NT2/D1 (cell line): ENCODE data around the gene ZNF280C.
A peak's percentile ranks its signal among the peaks of the same experiment; 100 is the strongest.

ENCODE experiments used
- DNase-seq: peaks from one replicate; pipeline ENCODE4 v3.0.0-alpha.2; 2011; ENCODE audit warnings: low read depth, low spot score
- H3K27me3 ChIP-seq: 2 replicates; pipeline ENCODE4 v1.6.0; 2011; ENCODE audit warnings: mild to moderate bottlenecking; ENCODE audit not compliant: insufficient read length, insufficient read depth
- H3K36me3 ChIP-seq: 2 replicates; pipeline ENCODE4 v1.6.1; 2011; ENCODE audit warnings: mild to moderate bottlenecking, low read length, mixed read lengths; ENCODE audit not compliant: insufficient read depth, insufficient read length
- H3K4me1 ChIP-seq: 2 replicates; pipeline ENCODE4 v1.5.1; 2011; ENCODE audit not compliant: insufficient read depth, insufficient read length
- H3K4me3 ChIP-seq: 2 replicates; pipeline ENCODE4 v1.5.1; 2011; ENCODE audit warnings: low read depth; ENCODE audit not compliant: insufficient read length
- H3K9ac ChIP-seq: 2 replicates; pipeline ENCODE4 v1.6.0; 2011; ENCODE audit warnings: low read depth; ENCODE audit not compliant: insufficient read length
- H3K9me3 ChIP-seq: 2 replicates; pipeline ENCODE4 v1.5.1; 2011; ENCODE audit warnings: mild to moderate bottlenecking, low read length; ENCODE audit not compliant: insufficient read depth
- SUZ12 ChIP-seq: IDR thresholded peaks from 2 replicates; pipeline ENCODE4 v1.6.1; 2011; ENCODE audit not compliant: insufficient read length, insufficient read depth; ENCODE audit errors: extremely low read depth
- YY1 ChIP-seq: IDR thresholded peaks from 2 replicates; pipeline ENCODE4 v1.6.1; 2011; ENCODE audit not compliant: insufficient read length, insufficient read depth
- ZNF274 ChIP-seq: IDR thresholded peaks from 2 replicates; pipeline ENCODE4 v1.6.1; 2011; ENCODE audit warnings: mild to moderate bottlenecking, low read depth, low read length

The ZNF280C gene

GRCh38 chrX:130173190-130173895 is 95.4 kb downstream of the ZNF280C start:
- no peak for DNase-seq

GRCh38 chrX:130172127-130172845 is 96.4 kb downstream of the ZNF280C start:
- no peaks in the 10 kb centered on the region for H3K4me1 ChIP-seq
- no peaks in the 10 kb centered on the region for H3K9me3 ChIP-seq
- no peak overlapping the region for H3K9ac ChIP-seq
- H3K27me3 ChIP-seq, result peaks cover 24% of the 10 kb centered on the region
- DNase-seq, result no peak
- H3K36me3 ChIP-seq, result no peaks in the 10 kb centered on the region
- TF ChIP-seq YY1 (no peak), ZNF274 (no peak), SUZ12 (no peak)
- H3K4me3 ChIP-seq, result no peak overlapping the region

More at GRCh38 chrX:130173190-130173895, 95.4 kb downstream of the ZNF280C start:
- TF ChIP-seq ZNF274, result no peak
- TF ChIP-seq SUZ12, result no peak
- TF ChIP-seq YY1, result no peak
- Histone ChIP-seq H3K27me3 (peaks cover 24% of the 10 kb centered on the region), H3K9me3 (no peaks in the 10 kb centered on the region), H3K4me3 (no peak overlapping the region), H3K36me3 (no peaks in the 10 kb centered on the region), H3K4me1 (no peaks in the 10 kb centered on the region), H3K9ac (no peak overlapping the region)

DNA sequence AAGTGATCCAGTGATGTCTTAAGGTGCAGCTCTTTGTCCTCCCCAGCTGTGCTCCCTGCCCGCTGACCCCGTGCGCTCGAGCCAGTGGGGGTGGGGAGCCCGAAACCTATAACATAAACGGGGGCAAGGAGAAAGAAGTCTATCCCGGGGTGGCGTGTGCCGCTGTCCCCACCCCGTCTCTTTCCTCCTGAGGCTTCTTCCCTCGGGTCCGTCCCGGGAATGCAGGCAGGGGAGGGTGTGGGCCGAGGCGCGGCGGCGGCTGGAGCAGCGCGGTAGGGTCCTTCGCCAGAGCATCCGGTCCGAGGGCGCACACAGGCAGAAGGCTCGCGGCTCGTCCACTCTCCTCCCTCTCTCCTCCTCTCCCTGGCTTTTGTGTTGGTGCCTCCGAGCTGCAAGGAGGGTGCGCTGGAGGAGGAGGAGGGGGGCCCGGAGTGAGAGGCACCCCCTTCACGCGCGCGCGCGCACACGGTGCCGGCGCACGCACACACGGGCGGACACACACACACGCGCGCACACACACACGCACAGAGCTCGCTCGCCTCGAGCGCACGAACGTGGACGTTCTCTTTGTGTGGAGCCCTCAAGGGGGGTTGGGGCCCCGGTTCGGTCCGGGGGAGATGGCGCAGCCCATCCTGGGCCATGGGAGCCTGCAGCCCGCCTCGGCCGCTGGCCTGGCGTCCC is 97.1 kb downstream of the ZNF280C start, which contains the start of gene RAB33A:
RAB33A (plus strand) TSS at position 517 of the 681 bp plus-strand sequence; CDS start at position 618, 101 bp downstream.
- no peaks in the 10 kb centered on the region for H3K4me1 ChIP-seq
- DNase-seq, result no peak
- H3K9ac ChIP-seq, result no peak within 1 kb of the TSS

DNA sequence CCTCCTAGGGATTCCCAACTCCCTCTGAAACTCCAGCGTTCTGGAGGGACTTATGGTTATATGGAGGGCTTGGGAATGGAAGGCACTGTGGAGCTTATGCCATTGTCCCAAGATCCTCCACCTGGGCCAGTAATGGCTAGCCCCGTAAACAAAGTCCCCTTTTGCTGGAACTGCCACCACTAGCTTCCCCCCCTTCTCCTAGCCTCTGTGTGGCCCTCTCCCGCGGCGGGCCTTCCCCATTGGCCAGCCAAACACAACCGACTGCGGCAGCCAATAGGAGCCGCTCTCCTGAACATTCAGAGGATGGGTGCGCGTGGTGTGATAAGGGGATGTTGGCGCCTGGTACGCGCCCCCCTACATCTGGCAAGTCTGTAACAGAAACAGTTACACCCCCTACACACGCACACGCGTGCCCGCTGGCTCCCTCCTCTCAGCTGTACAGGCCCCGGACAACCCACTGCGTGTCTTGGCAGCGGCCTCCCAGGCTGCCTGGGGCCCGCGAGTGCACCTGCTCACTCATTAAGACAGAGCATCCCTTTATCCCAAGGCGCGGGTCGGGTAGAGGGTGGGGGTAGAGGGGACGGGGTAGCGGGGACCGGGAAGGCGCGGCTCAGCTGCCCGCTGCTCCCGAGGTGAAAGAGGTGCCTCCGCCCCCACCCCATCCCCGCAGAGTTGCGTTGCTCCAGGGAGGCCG is 97.8 kb downstream of the ZNF280C start:
- DNase-seq, result no peak
- Histone ChIP-seq H3K9me3 (no peaks in the 10 kb centered on the region), H3K4me3 (peak overlapping the region; percentile 30), H3K27me3 (peaks cover 24% of the 10 kb centered on the region), H3K36me3 (no peaks in the 10 kb centered on the region), H3K9ac (no peak overlapping the region), H3K4me1 (no peaks in the 10 kb centered on the region)
- TF ChIP-seq ZNF274 (no peak), SUZ12 (no peak), YY1 (no peak)

More for the DNA sequence above, 97.1 kb downstream of the ZNF280C start, which contains the start of gene RAB33A:
- Histone ChIP-seq H3K4me3 (peak within 1 kb of the TSS; percentile 30), H3K27me3 (peaks cover 24% of the 10 kb centered on the region), H3K9me3 (no peaks in the 10 kb centered on the region), H3K36me3 (no peaks in the 10 kb centered on the region)
- TF ChIP-seq SUZ12 (no peak), ZNF274 (no peak), YY1 (no peak)

- DNase-seq, result no peak
- Histone ChIP-seq H3K9ac (no peak overlapping the region), H3K4me1 (no peaks in the 10 kb centered on the region), H3K27me3 (peaks cover 15% of the 10 kb centered on the region), H3K4me3 (peak overlapping the region; percentile 45), H3K9me3 (no peaks in the 10 kb centered on the region), H3K36me3 (no peaks in the 10 kb centered on the region)
- TF ChIP-seq YY1, result no peak
- TF ChIP-seq ZNF274, result no peak
- no peak for TF ChIP-seq SUZ12
Observed at GRCh38 chrX:130167040-130167439, 101.7 kb downstream of the ZNF280C start.

DNA sequence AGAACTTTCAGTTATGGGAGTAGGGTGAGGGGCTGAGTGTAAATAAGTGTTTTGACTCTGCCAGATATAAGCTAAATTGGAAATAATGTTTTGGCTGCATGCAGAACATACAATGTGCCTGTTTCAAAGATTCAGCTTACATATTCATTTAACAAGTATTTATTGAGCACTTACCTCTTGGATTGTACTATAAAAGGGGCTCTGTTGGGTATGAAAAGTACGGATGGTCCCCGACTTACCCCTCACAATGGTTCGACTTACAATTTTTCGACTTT is 102.3 kb downstream of the ZNF280C start:
- Histone ChIP-seq H3K9me3 (no peaks in the 10 kb centered on the region), H3K36me3 (no peaks in the 10 kb centered on the region), H3K27me3 (peaks cover 9% of the 10 kb centered on the region), H3K4me1 (no peaks in the 10 kb centered on the region), H3K4me3 (peak overlapping the region; percentile 45), H3K9ac (peak overlapping the region; percentile 64)
- no peak for TF ChIP-seq ZNF274
- TF ChIP-seq YY1, result no peak
- no peak for TF ChIP-seq SUZ12
- no peak for DNase-seq
